HCT116 (cell line): ENCODE results near the gene FOXK1. TPM values are rescaled to one million over a fixed set of nuclear protein-coding genes. Genes with fewer than 3 reads are reported as not detected.
A peak's percentile ranks its signal among the peaks of the same experiment; 100 is the strongest.
"Not testable (repeated sequence)": the region's sequence is repeated elsewhere in the genome, so short reads cannot be mapped to it uniquely, and the experiment has no call there.

Experiments
- ATAC-seq: fragments of 200-7000 bp; cut with Tn5 transposase; 2 replicates; pipeline ENCODE4 v1.9.1; 2020; ENCODE audit warnings: mild to moderate bottlenecking, moderate library complexity
- BruUV-seq: library from RNA; stranded (reverse); fragments of 400-500 nt; replicated peaks from 2 replicates; lab custom pipeline; 2021; lab: Mats Ljungman, UMichigan
- CTCF ChIA-PET: fragments of 300-600 bp; sonication (Branson Sonifier 250); formaldehyde crosslinking; loops from one replicate; lab custom pipeline; 2021; ENCODE audit warnings: antibody characterized with exemption; lab: Charles Lee
- POLR2A ChIA-PET: fragments of 300-600, 350-600 bp; sonication (Branson Sonifier 250); formaldehyde crosslinking; loops from one replicate; lab custom pipeline; 2021; ENCODE audit warnings: antibody characterized with exemption; lab: Charles Lee
- RAD21 ChIA-PET, 2 experiments: fragments of 300-600 bp; sonication (Branson Sonifier 250); formaldehyde crosslinking; loops; one replicate each; lab custom pipeline; 2023; ENCODE audit warnings: low total read pairs in 2 of 2; ENCODE audit not compliant: uncharacterized antibody in 2 of 2, unreplicated experiment in 2 of 2, low non-redundant PET in 1 of 2; lab: Charles Lee
- DNase-seq: peaks from one replicate; pipeline ENCODE4 v3.0.0-alpha.2; 2010; ENCODE audit warnings: low read depth, low spot score
- H2AFZ ChIP-seq: fragments of 200-600 bp; shearing (Covaris generic), sonication (generic); 2 replicates; pipeline ENCODE4 v1.6.1; 2017; ENCODE audit warnings: low read depth, mixed run types, mixed read lengths, antibody characterized with exemption, low read length; ENCODE audit not compliant: poor library complexity, severe bottlenecking
- H3K27ac ChIP-seq: 2 replicates; pipeline ENCODE4 v1.5.1; 2012; ENCODE audit warnings: low read depth, low read length
- H3K27me3 ChIP-seq: fragments of 200-600 bp; sonication (generic); 2 replicates; pipeline ENCODE4 v1.6.1; 2016; ENCODE audit warnings: mixed run types, low read length, mixed read lengths; ENCODE audit not compliant: insufficient read depth
- H3K36me3 ChIP-seq, 2 experiments: fragments of 200-500 bp in 1 of 2; fragments of 200-600 bp in 1 of 2; sonication (Bioruptor generic) in 1 of 2; sonication (generic) in 1 of 2; 2 replicates each; pipeline versions ENCODE4 v1.5.1 to v1.6.1; 2014 to 2016; ENCODE audit warnings: low read length in 2 of 2, inconsistent platforms in 1 of 2, mixed read lengths in 1 of 2, mixed run types in 1 of 2; ENCODE audit not compliant: insufficient read depth in 2 of 2, control insufficient read depth in 1 of 2
- H3K4me1 ChIP-seq, 2 experiments: fragments of 200-600 bp in 1 of 2; sonication (generic) in 1 of 2; 2 replicates each; pipeline versions ENCODE4 v1.5.1 to v1.6.1; 2012 to 2017; ENCODE audit warnings: low read length in 2 of 2, inconsistent platforms in 1 of 2, mild to moderate bottlenecking in 1 of 2, mixed read lengths in 1 of 2, mixed run types in 1 of 2, moderate library complexity in 1 of 2; ENCODE audit not compliant: insufficient read depth in 2 of 2, control insufficient read depth in 1 of 2
- H3K4me2 ChIP-seq: fragments of 200-600 bp; sonication (generic); 2 replicates; pipeline ENCODE4 v1.6.1; 2017; ENCODE audit warnings: mixed run types, low read length, mixed read lengths
- H3K4me3 ChIP-seq, 2 experiments: fragments of 200-600 bp in 1 of 2; sonication (generic) in 1 of 2; replicated peaks in 1 of 2; 2 replicates each; pipeline ENCODE4 v1.5.1; 2011 to 2016; ENCODE audit warnings: low read length in 2 of 2, control low read depth in 1 of 2, low read depth in 1 of 2, mild to moderate bottlenecking in 1 of 2, mixed read lengths in 1 of 2, mixed run types in 1 of 2
- H3K79me2 ChIP-seq: fragments of 200-600 bp; sonication (generic); 2 replicates; pipeline ENCODE4 v1.6.1; 2017; ENCODE audit warnings: mild to moderate bottlenecking, mixed run types, low read length, moderate library complexity, mixed read lengths; ENCODE audit not compliant: insufficient read depth
- H3K9ac ChIP-seq: fragments of 200-600 bp; sonication (generic); 2 replicates; pipeline ENCODE4 v1.6.1; 2016; ENCODE audit warnings: low read length, mixed read lengths
- H3K9me2 ChIP-seq: fragments of 200-600 bp; sonication (generic), shearing (Covaris generic); 2 replicates; pipeline ENCODE4 v1.6.1; 2017; ENCODE audit warnings: mixed run types, mild to moderate bottlenecking, moderate library complexity; ENCODE audit not compliant: insufficient read depth
- H3K9me3 ChIP-seq, 2 experiments: fragments of 200-500 bp in 1 of 2; fragments of 200-600 bp in 1 of 2; sonication (Bioruptor generic) in 1 of 2; sonication (generic) in 1 of 2; 2 replicates each; pipeline ENCODE4 v1.6.1; 2014 to 2017; ENCODE audit warnings: low read length in 2 of 2, mixed read lengths in 2 of 2, inconsistent platforms in 1 of 2, low read depth in 1 of 2, mild to moderate bottlenecking in 1 of 2, mixed run types in 1 of 2, moderate library complexity in 1 of 2; ENCODE audit not compliant: control insufficient read depth in 1 of 2, insufficient read depth in 1 of 2
- H4K20me1 ChIP-seq: fragments of 200-600 bp; sonication (generic), shearing (Covaris generic); 2 replicates; pipeline ENCODE4 v1.6.1; 2017; ENCODE audit warnings: mixed run types, mild to moderate bottlenecking, moderate library complexity; ENCODE audit not compliant: insufficient read depth
- CTCF ChIP-seq, 3 experiments: fragments of 200-600 bp in 1 of 3; sonication (generic) in 1 of 3; IDR thresholded peaks in 2 of 3; conservative IDR thresholded peaks in 1 of 3; 2 replicates each; pipeline ENCODE4 v1.5.1; 2012 to 2017; ENCODE audit warnings: low read depth in 2 of 3, low read length in 2 of 3, antibody characterized with exemption in 1 of 3, borderline replicate concordance in 1 of 3, control low read depth in 1 of 3, mild to moderate bottlenecking in 1 of 3, mixed read lengths in 1 of 3, mixed run types in 1 of 3, moderate library complexity in 1 of 3; ENCODE audit not compliant: insufficient read depth in 1 of 3
- ELF1 ChIP-seq: IDR thresholded peaks from 2 replicates; pipeline ENCODE4 v1.6.1; 2012; ENCODE audit warnings: low read depth, borderline replicate concordance
- FOSL1 ChIP-seq: IDR thresholded peaks from 2 replicates; pipeline ENCODE4 v1.6.1; 2012; ENCODE audit warnings: low read depth
- JUND ChIP-seq: IDR thresholded peaks from 2 replicates; pipeline ENCODE4 v1.6.1; 2012
- POLR2AphosphoS5 ChIP-seq: IDR thresholded peaks from 2 replicates; pipeline ENCODE4 v1.6.1; 2011; ENCODE audit warnings: mild to moderate bottlenecking, low read depth, low read length, moderate library complexity
- SRF ChIP-seq: IDR thresholded peaks from 2 replicates; pipeline ENCODE4 v1.6.1; 2012; ENCODE audit warnings: low read depth
- TCF7L2 ChIP-seq: IDR thresholded peaks from 2 replicates; pipeline ENCODE4 v1.7.0; 2011; ENCODE audit warnings: borderline replicate concordance, inconsistent platforms; ENCODE audit not compliant: insufficient read depth, insufficient read length; ENCODE audit errors: extremely low read depth
- ZNF274 ChIP-seq: fragments of 200-500 bp; sonication (Bioruptor generic); IDR thresholded peaks from 2 replicates; pipeline ENCODE4 v1.6.1; 2014; ENCODE audit warnings: mild to moderate bottlenecking, low read depth, low read length, inconsistent platforms
- intact Hi-C: fragments of 100-400 bp; cut with micrococcal nuclease; formaldehyde crosslinking; loops from 2 replicates; pipeline ENCODE4 v1.10.0; 2022
- total RNA-seq: library from RNA; stranded (reverse); gene quantifications from one replicate; pipeline ENCODE4 v1.2.1, GENCODE V29; 2021; ENCODE audit not compliant: unreplicated experiment

FOXK1 gene
- total RNA-seq, 1 experiment from 2014 or later, result 60.5 TPM

GRCh38 chr7:4684846-4685245, 2.8 kb downstream of the FOXK1 start:
- ChIA-PET POLR2A (interaction anchor here (0.7 to 2.4 kb wide), 2 partner anchors 43 to 92 kb away, joined by 3 to 9 read pairs; no protein-coding TSS in a partner anchor), CTCF (no interaction called here), RAD21 (no interaction called here)
- H3K9ac ChIP-seq, result peak overlapping the region; percentile 88; the same call in 1 of the 2 replicates
- intact Hi-C loops, result loop anchor here (2.0 kb wide), 1 partner anchor 60 kb away; no protein-coding TSS in a partner anchor
- H3K4me1 ChIP-seq, result peaks cover 10 to 30% of the 10 kb centered on the region in 2 experiments
- H3K36me3 ChIP-seq, result peaks cover 0 to 13% of the 10 kb centered on the region in 2 experiments; a peak in 1 of 4 replicates
- H2AFZ ChIP-seq, result no peak overlapping the region
- no peaks in the 10 kb centered on the region for H3K27me3 ChIP-seq
- ATAC-seq (no peak), DNase-seq (no peak)
- peak overlapping the region; percentile 91 for H3K27ac ChIP-seq
- H3K9me2 ChIP-seq, result no peaks in the 10 kb centered on the region
- TF ChIP-seq ZNF274 (no peak), ELF1 (no peak), CTCF (IDR thresholded peaks at IDR 0.05 in 2 of 3, conservative IDR thresholded peaks at IDR 0.05 in 1 of 3; ENCODE audit: borderline replicate concordance in 1 of 3, insufficient read depth in 1 of 3, low read depth in 2 of 3, low read length in 2 of 3) (no peak), FOSL1 (no peak), SRF (no peak), JUND (no peak), TCF7L2 (no peak), POLR2AphosphoS5 (no peak)
- peak overlapping the region in 1 of 2 experiments; percentile 94; a peak in 2 of 4 replicates for H3K4me3 ChIP-seq
- H3K79me2 ChIP-seq, result peaks cover 74% of the 10 kb centered on the region
- no peaks in the 10 kb centered on the region for H3K9me3 ChIP-seq
- peak overlapping the region; percentile 99 for H3K4me2 ChIP-seq
- BruUV-seq, result no TSS peak
- peaks cover 9% of the 10 kb centered on the region; the same call in 1 of the 2 replicates for H4K20me1 ChIP-seq

- RAD21 ChIA-PET, H3K9me2 ChIP-seq, H3K4me3 ChIP-seq, H3K9ac ChIP-seq, ATAC-seq, DNase-seq, H3K27ac ChIP-seq, BruUV-seq, H2AFZ ChIP-seq, H3K9me3 ChIP-seq, H3K4me2 ChIP-seq, CTCF ChIA-PET, H3K27me3 ChIP-seq: not testable (repeated sequence)
- H3K36me3 ChIP-seq, result peaks cover 0 to 13% of the 10 kb centered on the region in 2 experiments; a peak in 1 of 4 replicates
- peaks cover 10 to 33% of the 10 kb centered on the region in 2 experiments for H3K4me1 ChIP-seq
- H4K20me1 ChIP-seq, result peaks cover 14% of the 10 kb centered on the region; the same call in 1 of the 2 replicates
- intact Hi-C loops, result loop anchor here (2.0 kb wide), 1 partner anchor 59 kb away; no protein-coding TSS in a partner anchor
- POLR2A ChIA-PET, result interaction anchor here (0.7 kb wide), 1 partner anchor 91 kb away, joined by 3 read pairs; no protein-coding TSS in a partner anchor
- peaks cover 83% of the 10 kb centered on the region for H3K79me2 ChIP-seq
These were observed 3.6 kb downstream of the FOXK1 start for GRCh38 chr7:4685676-4686075.
